ENCODE data around the gene POLR3E.

DNA sequence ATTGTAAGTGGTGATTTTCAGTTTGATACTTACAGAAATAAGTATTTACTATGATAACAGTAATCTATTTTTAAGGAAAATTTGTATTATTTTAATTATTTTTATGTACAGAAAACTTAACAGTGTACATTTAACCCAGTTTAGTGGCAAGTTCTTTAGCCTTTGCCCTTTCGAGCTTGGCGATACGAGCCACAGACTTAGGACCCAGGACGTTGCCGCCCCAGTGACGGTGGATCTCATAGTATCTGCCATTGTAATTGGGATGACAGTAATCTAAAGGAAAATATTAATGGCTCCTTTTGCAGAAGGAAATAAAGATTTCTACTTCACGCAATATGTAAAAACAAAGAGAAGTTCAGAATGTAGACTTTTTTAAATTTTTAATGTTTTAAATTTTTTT lies 82.4 kb downstream of the POLR3E start:
- TF ChIP-seq, protein P1, sequence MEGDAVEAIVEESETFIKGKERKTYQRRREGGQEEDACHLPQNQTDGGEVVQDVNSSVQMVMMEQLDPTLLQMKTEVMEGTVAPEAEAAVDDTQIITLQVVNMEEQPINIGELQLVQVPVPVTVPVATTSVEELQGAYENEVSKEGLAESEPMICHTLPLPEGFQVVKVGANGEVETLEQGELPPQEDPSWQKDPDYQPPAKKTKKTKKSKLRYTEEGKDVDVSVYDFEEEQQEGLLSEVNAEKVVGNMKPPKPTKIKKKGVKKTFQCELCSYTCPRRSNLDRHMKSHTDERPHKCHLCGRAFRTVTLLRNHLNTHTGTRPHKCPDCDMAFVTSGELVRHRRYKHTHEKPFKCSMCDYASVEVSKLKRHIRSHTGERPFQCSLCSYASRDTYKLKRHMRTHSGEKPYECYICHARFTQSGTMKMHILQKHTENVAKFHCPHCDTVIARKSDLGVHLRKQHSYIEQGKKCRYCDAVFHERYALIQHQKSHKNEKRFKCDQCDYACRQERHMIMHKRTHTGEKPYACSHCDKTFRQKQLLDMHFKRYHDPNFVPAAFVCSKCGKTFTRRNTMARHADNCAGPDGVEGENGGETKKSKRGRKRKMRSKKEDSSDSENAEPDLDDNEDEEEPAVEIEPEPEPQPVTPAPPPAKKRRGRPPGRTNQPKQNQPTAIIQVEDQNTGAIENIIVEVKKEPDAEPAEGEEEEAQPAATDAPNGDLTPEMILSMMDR (conservative IDR thresholded peaks at IDR 0.05; ENCODE audit: low read length) = no peak
- no peak for TF ChIP-seq EZH2phosphoT487 (IDR thresholded peaks at IDR 0.05; ENCODE audit: borderline replicate concordance, low read depth, low read length)

Data from OCI-LY7 (cell line).